KMS-11 (cell line): ENCODE results near the gene LPP.

ENCODE experiments used
- H2AFZ ChIP-seq: fragments of 200-600 bp; sonication (generic); 2 replicates; pipeline ENCODE4 v1.6.1; 2016; ENCODE audit warnings: antibody characterized with exemption, mixed run types, low read depth
- H3K27ac ChIP-seq: fragments of 200-600 bp; sonication (generic); 2 replicates; pipeline ENCODE4 v1.6.1; 2016; ENCODE audit warnings: mild to moderate bottlenecking, mixed run types
- H3K27me3 ChIP-seq: fragments of 200-600 bp; sonication (generic); 2 replicates; pipeline ENCODE4 v1.6.1; 2017; ENCODE audit warnings: mild to moderate bottlenecking, low read depth, mixed run types, moderate library complexity; ENCODE audit not compliant: insufficient read depth
- H3K36me3 ChIP-seq: fragments of 200-600 bp; sonication (generic); 2 replicates; pipeline ENCODE4 v1.6.1; 2017; ENCODE audit warnings: mild to moderate bottlenecking, mixed run types; ENCODE audit not compliant: insufficient read depth
- H3K4me1 ChIP-seq: fragments of 200-600 bp; sonication (generic); 2 replicates; pipeline ENCODE4 v1.6.1; 2016; ENCODE audit warnings: mild to moderate bottlenecking, low read depth, mixed run types; ENCODE audit not compliant: poor library complexity, severe bottlenecking
- H3K4me2 ChIP-seq: fragments of 200-600 bp; sonication (generic); 2 replicates; pipeline ENCODE4 v1.7.0; 2016; ENCODE audit warnings: mild to moderate bottlenecking, mixed run types
- H3K4me3 ChIP-seq: fragments of 200-600 bp; sonication (generic); IDR thresholded peaks from 2 replicates; pipeline ENCODE4 v1.6.1; 2017; ENCODE audit warnings: low read depth, low read length, mixed read lengths; ENCODE audit not compliant: insufficient read depth
- H3K79me2 ChIP-seq: fragments of 200-600 bp; sonication (generic); 2 replicates; pipeline ENCODE4 v1.6.1; 2016; ENCODE audit warnings: low read depth, mixed run types; ENCODE audit not compliant: insufficient read depth
- H3K9ac ChIP-seq: fragments of 200-600 bp; sonication (generic); 2 replicates; pipeline ENCODE4 v1.6.1; 2016; ENCODE audit warnings: mild to moderate bottlenecking, mixed run types
- H4K20me1 ChIP-seq: fragments of 200-600 bp; sonication (generic); 2 replicates; pipeline ENCODE4 v1.6.1; 2016; ENCODE audit warnings: mild to moderate bottlenecking, mixed run types; ENCODE audit not compliant: insufficient read depth
- TF ChIP-seq, protein P1 (sequence below): fragments of 200-600 bp; sonication (generic); conservative IDR thresholded peaks from 2 replicates; pipeline ENCODE4 v1.6.1; 2017; ENCODE audit warnings: low read depth, mild to moderate bottlenecking, antibody characterized with exemption, low read length, moderate library complexity, mixed read lengths

Gene LPP

DNA sequence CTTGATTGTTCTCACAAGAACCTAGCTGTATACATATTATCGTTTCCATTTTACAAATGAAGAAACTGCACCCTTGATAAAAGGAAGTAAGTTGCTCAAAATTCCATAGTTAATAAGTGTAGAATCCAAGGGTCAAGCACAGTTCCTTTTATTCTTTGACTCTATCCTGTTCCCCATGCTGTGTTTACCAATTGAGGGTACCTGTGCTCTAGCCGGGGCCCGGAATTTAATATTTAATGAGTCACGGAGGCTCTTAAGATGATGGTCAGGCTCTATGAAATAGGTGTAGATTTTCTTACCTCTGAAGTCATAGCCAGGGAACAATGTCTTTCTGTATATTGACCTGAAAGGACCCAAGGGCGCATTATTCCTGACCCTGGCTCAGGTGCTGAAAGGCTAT, 65.2 kb downstream of the LPP start:
- Histone ChIP-seq H3K4me1 (no peaks in the 10 kb centered on the region), H3K79me2 (no peaks in the 10 kb centered on the region), H3K4me3 (no peak overlapping the region), H2AFZ (no peak overlapping the region), H4K20me1 (no peaks in the 10 kb centered on the region), H3K36me3 (no peaks in the 10 kb centered on the region), H3K4me2 (no peak overlapping the region), H3K27me3 (no peaks in the 10 kb centered on the region), H3K9ac (no peak overlapping the region), H3K27ac (no peak overlapping the region)
- TF ChIP-seq, protein P1, sequence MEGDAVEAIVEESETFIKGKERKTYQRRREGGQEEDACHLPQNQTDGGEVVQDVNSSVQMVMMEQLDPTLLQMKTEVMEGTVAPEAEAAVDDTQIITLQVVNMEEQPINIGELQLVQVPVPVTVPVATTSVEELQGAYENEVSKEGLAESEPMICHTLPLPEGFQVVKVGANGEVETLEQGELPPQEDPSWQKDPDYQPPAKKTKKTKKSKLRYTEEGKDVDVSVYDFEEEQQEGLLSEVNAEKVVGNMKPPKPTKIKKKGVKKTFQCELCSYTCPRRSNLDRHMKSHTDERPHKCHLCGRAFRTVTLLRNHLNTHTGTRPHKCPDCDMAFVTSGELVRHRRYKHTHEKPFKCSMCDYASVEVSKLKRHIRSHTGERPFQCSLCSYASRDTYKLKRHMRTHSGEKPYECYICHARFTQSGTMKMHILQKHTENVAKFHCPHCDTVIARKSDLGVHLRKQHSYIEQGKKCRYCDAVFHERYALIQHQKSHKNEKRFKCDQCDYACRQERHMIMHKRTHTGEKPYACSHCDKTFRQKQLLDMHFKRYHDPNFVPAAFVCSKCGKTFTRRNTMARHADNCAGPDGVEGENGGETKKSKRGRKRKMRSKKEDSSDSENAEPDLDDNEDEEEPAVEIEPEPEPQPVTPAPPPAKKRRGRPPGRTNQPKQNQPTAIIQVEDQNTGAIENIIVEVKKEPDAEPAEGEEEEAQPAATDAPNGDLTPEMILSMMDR = no peak

DNA sequence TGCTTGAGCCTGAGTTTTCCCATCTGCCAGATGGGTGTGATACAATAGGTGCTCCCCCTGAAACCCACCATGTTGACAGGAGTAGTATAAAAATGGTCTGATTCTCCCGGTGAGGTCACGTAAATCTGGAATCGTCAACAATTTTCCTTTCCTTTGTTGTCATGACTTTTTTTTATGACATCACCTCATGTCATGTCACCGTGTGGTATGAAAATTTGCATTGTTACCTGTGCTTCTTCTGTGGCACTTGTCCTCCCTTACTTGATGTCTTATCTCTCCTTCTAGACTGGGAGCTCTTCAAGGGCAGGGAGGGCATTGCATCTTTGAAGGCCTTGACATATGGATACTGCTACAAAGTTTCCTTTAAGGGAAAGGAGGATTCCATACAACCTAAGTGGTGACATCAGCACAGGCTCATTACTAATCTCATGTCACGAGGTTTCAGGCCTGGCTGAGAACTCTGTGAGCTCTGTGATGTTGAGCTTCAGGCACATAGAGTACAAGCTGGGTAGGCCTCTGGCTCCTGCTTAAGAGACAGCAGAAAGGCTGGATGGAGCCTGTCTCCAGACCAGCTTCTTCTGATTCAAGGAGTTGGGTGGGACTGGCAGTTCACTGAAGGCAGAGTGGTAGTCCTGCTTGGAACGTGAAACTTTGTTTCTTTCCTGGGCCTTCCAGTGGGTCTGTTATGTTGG, 66.3 kb downstream of the LPP start:
- no peaks in the 10 kb centered on the region for H3K36me3 ChIP-seq
- no peaks in the 10 kb centered on the region for H3K27me3 ChIP-seq
- TF ChIP-seq, protein P1 = no peak
- H4K20me1 ChIP-seq = no peaks in the 10 kb centered on the region
- no peak overlapping the region for H2AFZ ChIP-seq
- no peaks in the 10 kb centered on the region for H3K79me2 ChIP-seq
- H3K4me1 ChIP-seq = no peaks in the 10 kb centered on the region
- H3K9ac ChIP-seq = no peak overlapping the region
- no peak overlapping the region for H3K27ac ChIP-seq
- no peak overlapping the region for H3K4me3 ChIP-seq
- no peak overlapping the region for H3K4me2 ChIP-seq

DNA sequence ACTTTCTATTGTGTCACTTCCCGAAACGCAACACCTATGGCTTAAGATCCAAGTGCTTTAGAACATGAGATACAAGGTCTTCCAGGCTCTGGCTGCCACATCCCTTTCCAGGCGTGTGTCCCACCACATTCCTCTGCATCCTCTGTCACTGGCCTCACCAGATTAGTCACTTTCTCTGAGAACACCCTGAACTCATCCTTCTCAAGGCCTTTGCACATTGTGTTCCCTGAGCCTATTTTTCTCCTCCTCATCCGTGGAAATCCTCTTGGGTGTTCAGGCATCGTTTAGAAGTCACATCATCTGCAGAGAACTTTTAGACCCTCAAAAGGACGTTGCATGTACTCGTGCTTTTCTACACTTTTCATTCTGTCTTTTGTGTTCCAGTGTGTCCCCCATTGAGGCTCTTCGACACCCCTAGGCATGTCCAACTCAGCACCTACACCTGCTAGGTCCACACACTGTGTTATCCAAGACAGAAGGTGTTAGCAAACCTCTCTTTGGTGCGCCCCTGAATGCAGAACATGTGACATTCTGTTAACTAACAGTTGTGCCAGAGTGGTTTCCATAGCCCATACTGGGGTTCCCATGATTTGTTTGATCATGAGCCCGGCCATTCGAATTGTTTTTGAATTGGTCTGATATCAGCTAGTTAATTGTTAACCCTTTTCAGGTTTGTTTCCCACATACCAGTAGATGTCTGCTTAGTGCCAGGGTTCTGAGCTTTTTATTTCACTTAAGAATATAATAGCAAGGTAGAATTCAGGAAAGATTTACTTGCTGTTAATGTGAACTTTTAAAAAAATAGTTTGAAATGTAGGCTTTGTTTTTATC, 67.2 kb downstream of the LPP start:
- TF ChIP-seq, protein P1 = no peak
- no peak overlapping the region for H3K27ac ChIP-seq
- no peaks in the 10 kb centered on the region for H4K20me1 ChIP-seq

DNA sequence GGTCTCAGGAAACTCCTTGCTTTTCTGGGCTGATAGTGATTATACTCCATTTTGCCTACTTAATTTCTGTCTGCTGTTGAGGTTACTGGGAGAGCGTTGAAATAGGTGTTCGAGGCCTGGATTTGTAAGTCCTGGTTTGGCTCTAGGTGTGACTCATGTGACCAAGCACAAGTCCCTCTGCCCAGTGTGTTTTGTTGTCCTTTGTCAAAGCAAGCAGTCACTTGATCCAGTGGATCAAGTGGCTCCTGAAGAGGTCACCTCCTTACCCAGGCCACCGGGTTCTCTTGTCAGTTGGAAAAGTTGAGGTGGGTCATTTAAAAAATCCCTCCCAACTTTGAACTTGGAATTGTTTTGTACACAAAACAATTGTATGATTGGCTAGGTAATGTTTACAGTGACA, 70.0 kb downstream of the LPP start:
- Histone ChIP-seq H3K4me3 (no peak overlapping the region), H3K27me3 (no peaks in the 10 kb centered on the region), H3K79me2 (no peaks in the 10 kb centered on the region), H3K9ac (no peak overlapping the region), H3K36me3 (no peaks in the 10 kb centered on the region), H3K27ac (no peak overlapping the region), H2AFZ (no peak overlapping the region), H3K4me1 (no peaks in the 10 kb centered on the region), H4K20me1 (no peaks in the 10 kb centered on the region), H3K4me2 (no peak overlapping the region)
- TF ChIP-seq, protein P1 = no peak

More for the DNA sequence above, 67.2 kb downstream of the LPP start:
- Histone ChIP-seq H3K4me1 (no peaks in the 10 kb centered on the region), H3K9ac (no peak overlapping the region), H2AFZ (no peak overlapping the region), H3K79me2 (no peaks in the 10 kb centered on the region), H3K36me3 (no peaks in the 10 kb centered on the region), H3K4me2 (no peak overlapping the region), H3K27me3 (no peaks in the 10 kb centered on the region), H3K4me3 (no peak overlapping the region)
